Effector memory CD8-positive, alpha-beta T cell (primary cell): ENCODE measurements around the gene FBXO17.
A peak's percentile ranks its signal among the peaks of the same experiment; 100 is the strongest.

ENCODE experiments used
- ATAC-seq: fragments of 150-1000 bp; cut with Tn5 transposase; replicated peaks from 2 replicates; pipeline ENCODE4 v1.10.0; 2021; ENCODE audit warnings: mild to moderate bottlenecking, moderate library complexity
- DNase-seq, 3 experiments: peaks; one replicate each; pipeline ENCODE4 v3.0.0; 2021
- H3K27ac Mint-ChIP-seq, 2 donors: one replicate each; pipeline ENCODE4 v1.8.0; 2022; ENCODE audit warnings: mild to moderate bottlenecking in 2 of 2, mixed read lengths in 2 of 2, moderate library complexity in 2 of 2
- H3K27me3 Mint-ChIP-seq, 2 donors: one replicate each; pipeline ENCODE4 v1.8.0; 2022; ENCODE audit warnings: mixed read lengths in 2 of 2
- H3K36me3 Mint-ChIP-seq: one replicate; pipeline ENCODE4 v1.8.0; 2022; ENCODE audit warnings: mild to moderate bottlenecking, moderate library complexity, mixed read lengths; ENCODE audit not compliant: insufficient read depth
- H3K4me1 Mint-ChIP-seq, 2 donors: one replicate each; pipeline ENCODE4 v1.8.0; 2022; ENCODE audit warnings: low read depth in 2 of 2, mixed read lengths in 2 of 2
- H3K4me3 Mint-ChIP-seq, 2 donors: one replicate each; pipeline ENCODE4 v1.8.0; 2022; ENCODE audit warnings: mild to moderate bottlenecking in 2 of 2, mixed read lengths in 2 of 2, moderate library complexity in 2 of 2
- H3K9me3 Mint-ChIP-seq, 2 donors: one replicate each; pipeline ENCODE4 v1.8.0; 2022; ENCODE audit warnings: mixed read lengths in 2 of 2

Gene FBXO17

DNA sequence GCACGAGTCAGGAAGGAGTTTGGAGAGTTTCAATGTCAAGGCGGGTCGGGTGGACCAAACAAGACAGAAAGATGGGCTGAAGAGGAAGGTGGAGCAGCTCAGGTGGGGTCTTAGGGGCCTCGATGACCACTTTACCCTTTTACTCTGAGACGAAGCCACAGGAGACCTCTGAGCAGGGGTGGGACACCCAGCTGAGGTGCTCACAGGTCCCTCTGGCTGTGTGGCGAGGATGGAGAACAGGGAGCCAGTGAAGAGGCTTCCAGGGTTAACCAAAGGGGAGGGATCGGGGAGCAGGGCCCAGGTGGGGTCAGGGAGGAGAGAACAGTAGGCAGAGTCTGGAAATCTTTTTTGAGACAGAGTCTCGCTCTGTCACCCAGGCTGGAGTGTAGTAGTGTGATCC, 61.6 kb downstream of the FBXO17 start:
- peaks cover 0 to 2% of the 10 kb centered on the region in 2 donors for H3K4me1 Mint-ChIP-seq
- H3K9me3 Mint-ChIP-seq, result no peaks in the 10 kb centered on the region
- H3K27ac Mint-ChIP-seq, result peak overlapping the region in 1 of 2 donors; percentile 16
- DNase-seq (no peak), ATAC-seq (no peak)
- H3K4me3 Mint-ChIP-seq, result no peak overlapping the region
- peaks cover 4% of the 10 kb centered on the region for H3K36me3 Mint-ChIP-seq
- H3K27me3 Mint-ChIP-seq, result no peaks in the 10 kb centered on the region

DNA sequence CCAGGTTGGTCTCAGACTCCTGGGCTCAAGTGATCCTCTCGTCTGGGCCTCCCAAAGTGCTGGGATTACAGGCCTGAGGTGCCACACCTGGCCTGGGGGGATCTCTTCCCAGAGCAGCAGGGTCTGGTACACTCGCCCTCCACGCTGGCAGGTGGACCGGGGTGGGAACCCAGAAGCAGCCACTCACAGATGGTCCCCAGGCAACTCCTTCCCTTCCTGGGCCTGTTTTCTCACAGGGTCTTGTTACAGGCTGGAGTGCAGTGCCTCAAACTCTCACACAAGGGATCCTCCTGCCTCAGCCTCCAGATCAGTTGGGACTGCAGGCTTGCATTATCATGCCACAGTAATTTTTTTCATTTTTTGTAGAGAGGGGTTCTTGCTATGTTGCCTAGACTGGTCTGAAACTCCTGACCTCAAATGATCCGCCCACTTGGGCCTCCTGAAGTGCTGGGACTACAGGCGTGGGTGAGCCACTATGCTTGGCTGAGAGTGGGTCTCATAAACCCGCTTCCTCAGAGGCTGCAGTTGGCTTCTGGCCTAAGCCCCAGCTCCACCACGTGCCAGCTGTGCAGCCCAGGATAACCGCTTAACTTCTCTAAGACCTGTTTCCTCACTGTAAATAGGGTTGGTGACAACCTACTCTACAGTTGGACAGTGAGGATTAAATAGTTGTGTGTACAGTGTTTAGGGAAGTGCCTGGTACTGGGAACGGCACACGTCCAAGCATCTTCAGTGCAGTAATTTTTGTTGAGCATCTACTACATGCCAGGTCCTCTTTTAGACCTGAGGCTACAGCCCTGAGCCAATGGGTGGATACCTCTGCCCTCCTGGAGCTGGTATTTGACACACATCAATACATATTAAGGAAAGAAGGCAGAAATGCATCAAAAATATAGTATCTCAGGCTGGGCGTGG, 62.7 kb downstream of the FBXO17 start:
- H3K36me3 Mint-ChIP-seq, result peaks cover 15% of the 10 kb centered on the region
- no peak for ATAC-seq
- H3K4me3 Mint-ChIP-seq, result no peak overlapping the region
- H3K27me3 Mint-ChIP-seq, result no peaks in the 10 kb centered on the region
- H3K9me3 Mint-ChIP-seq, result no peaks in the 10 kb centered on the region
- H3K4me1 Mint-ChIP-seq, result peaks cover 0 to 3% of the 10 kb centered on the region in 2 donors
- no peak for DNase-seq
- H3K27ac Mint-ChIP-seq, result peak overlapping the region; percentile 11 to 16

DNA sequence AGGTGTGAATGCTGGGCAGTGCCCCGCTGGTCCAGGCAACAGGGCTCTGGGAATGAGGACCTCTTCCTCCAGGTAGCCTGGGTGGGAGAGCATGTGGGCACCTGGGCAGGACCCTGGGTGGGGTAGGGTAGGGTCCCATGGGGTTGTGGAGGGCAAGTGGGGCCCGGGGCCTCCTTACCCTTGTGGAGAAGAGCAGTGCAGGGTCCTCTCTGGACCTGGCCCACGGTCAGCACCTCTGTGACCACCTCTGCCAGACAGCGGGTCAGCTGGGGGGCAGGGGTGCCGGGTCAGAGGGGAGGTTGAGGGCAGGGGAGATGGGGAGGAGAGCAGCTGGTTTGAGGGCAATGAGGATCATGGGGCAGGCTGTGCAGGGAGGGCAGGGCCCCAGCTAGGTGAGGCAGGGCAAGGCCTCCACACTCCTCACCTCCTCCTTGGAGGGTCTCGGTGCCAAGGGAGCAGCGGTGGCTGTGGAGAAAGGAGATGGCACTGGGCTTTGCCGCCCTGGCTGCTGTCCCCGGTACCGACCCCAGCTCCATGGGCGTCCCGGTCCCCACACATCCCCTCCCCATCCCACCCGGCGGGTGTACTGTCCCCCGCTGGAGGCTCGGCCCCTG, 64.0 kb downstream of the FBXO17 start:
- no peak overlapping the region for H3K4me3 Mint-ChIP-seq
- no peak for DNase-seq
- H3K27ac Mint-ChIP-seq, result no peak overlapping the region
- peaks cover 0 to 3% of the 10 kb centered on the region in 2 donors for H3K4me1 Mint-ChIP-seq
- peaks cover 28% of the 10 kb centered on the region for H3K36me3 Mint-ChIP-seq
- no peaks in the 10 kb centered on the region for H3K9me3 Mint-ChIP-seq
- no peaks in the 10 kb centered on the region for H3K27me3 Mint-ChIP-seq
- no peak for ATAC-seq

DNA sequence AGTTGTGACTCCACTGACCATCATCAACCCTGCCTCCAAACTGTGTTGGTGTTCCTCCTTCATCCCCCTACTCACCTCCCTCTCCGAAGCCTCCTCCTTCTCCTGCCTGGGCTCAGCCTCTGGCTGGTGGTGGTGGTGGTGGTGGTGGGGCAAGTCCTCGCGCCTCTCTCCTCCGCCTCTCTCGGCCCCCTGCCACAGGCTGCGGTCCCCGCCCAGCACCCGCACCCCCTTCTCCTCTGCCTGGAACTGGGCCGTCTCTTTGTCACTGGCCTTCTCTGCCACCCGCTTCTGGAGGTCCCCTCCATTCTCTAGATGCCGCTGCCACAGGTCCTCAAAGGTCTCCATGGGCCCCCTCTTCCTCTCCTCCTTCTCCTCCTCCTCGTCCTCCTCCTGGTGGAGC, 65.1 kb downstream of the FBXO17 start:
- Mint-ChIP-seq H3K27ac (peak overlapping the region in 1 of 2 donors; percentile 30), H3K4me1 (peaks cover 0 to 3% of the 10 kb centered on the region in 2 donors)

DNA sequence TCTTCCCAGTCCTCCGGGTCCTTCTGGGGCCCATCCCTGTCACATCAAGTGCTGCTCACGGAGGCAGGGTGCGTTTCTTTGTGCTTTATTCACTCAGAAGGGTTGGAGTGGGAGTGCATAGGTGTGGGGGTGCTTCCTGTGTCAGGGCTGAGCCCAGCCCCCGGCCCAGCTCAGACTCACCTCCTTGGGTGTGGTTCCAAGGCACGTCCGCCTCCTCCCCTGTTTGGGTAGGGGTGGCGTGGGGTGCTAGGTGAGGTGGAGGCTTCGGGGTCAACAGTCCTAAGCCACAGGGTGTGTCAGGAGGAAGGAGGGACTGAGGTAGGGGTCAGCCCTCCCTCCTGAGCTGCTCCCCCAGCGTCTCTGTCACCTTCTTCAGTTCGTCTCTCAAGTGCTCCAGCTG, 66.6 kb downstream of the FBXO17 start:
- no peaks in the 10 kb centered on the region for H3K27me3 Mint-ChIP-seq
- H3K9me3 Mint-ChIP-seq, result no peaks in the 10 kb centered on the region
- peak overlapping the region in 1 of 2 donors; percentile 60 for H3K27ac Mint-ChIP-seq
- peaks cover 6 to 8% of the 10 kb centered on the region in 2 donors for H3K4me1 Mint-ChIP-seq
- peak; percentile 39 for ATAC-seq
- peaks cover 50% of the 10 kb centered on the region for H3K36me3 Mint-ChIP-seq
- DNase-seq, result no peak
- no peak overlapping the region for H3K4me3 Mint-ChIP-seq

More for the DNA sequence above, 65.1 kb downstream of the FBXO17 start:
- Mint-ChIP-seq H3K27me3 (no peaks in the 10 kb centered on the region), H3K9me3 (no peaks in the 10 kb centered on the region), H3K4me3 (no peak overlapping the region), H3K36me3 (peaks cover 38% of the 10 kb centered on the region)
- DNase-seq (no peak), ATAC-seq (no peak)

DNA sequence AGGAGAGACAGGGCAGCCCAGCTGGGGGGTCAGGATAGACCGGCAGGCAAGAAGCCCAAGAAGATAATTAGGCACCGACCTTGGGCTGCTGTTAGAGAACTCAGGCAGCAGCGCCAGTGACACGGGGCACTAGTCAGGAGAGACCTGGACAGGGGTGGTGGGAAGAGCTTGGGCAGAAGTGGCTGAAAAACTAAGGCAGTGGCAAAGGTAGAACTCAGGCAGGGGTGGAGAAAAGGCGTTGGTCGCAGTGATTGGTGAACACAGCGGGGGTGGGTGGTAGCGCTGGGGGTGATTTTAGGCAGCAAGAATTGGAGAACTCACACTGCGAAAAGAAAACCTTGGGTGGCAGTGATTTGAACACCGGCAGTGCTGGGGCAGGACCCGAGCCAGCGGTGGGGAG, 67.9 kb downstream of the FBXO17 start:
- H3K4me1 Mint-ChIP-seq, result peaks cover 10% of the 10 kb centered on the region in 2 donors
- DNase-seq (no peak), ATAC-seq (no peak)
- H3K36me3 Mint-ChIP-seq, result peaks cover 54% of the 10 kb centered on the region
- no peaks in the 10 kb centered on the region for H3K9me3 Mint-ChIP-seq
- H3K4me3 Mint-ChIP-seq, result peak overlapping the region in 1 of 2 donors; percentile 27
- no peaks in the 10 kb centered on the region for H3K27me3 Mint-ChIP-seq
- H3K27ac Mint-ChIP-seq, result peak overlapping the region; percentile 23 to 60

DNA sequence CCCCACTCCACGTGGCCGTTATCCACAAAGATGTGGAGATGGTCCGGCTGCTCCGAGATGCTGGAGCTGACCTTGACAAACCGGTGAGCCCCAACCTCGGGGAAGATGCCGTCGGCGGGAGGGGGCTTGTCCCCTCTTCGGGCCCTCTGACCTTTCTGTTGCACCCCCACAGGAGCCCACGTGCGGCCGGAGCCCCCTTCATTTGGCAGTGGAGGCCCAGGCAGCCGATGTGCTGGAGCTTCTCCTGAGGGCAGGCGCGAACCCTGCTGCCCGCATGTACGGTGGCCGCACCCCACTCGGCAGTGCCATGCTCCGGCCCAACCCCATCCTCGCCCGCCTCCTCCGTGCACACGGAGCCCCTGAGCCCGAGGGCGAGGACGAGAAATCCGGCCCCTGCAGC, 68.3 kb downstream of the FBXO17 start:
- no peaks in the 10 kb centered on the region for H3K9me3 Mint-ChIP-seq
- H3K4me1 Mint-ChIP-seq, result peaks cover 10% of the 10 kb centered on the region in 2 donors
- H3K27me3 Mint-ChIP-seq, result no peaks in the 10 kb centered on the region
- H3K4me3 Mint-ChIP-seq, result no peak overlapping the region
- peak overlapping the region; percentile 23 to 60 for H3K27ac Mint-ChIP-seq
- DNase-seq (no peak), ATAC-seq (no peak)
- peaks cover 54% of the 10 kb centered on the region for H3K36me3 Mint-ChIP-seq

DNA sequence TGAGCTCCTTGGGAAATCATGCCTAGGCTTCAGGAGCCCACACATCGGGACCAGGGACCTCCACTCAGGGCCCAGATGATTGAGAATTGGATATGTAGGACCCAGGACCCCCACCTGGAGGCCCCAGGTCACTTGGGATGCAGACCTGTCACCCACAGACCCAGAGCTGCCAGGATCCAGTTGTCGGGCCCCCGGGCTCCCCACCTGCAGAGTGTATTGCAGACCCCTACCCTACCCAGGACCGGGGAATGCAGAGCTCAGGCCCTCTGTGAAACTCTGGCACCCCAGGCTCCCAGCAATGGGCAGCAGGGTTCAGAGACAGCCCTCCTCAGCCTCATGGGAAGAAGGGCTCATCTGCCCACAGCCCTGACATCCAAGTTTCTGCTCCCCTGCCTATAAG, 69.9 kb downstream of the FBXO17 start:
- ATAC-seq (no peak), DNase-seq (no peak)
- H3K4me1 Mint-ChIP-seq, result peaks cover 14% of the 10 kb centered on the region in 2 donors
- H3K27ac Mint-ChIP-seq, result no peak overlapping the region
- no peaks in the 10 kb centered on the region for H3K27me3 Mint-ChIP-seq
- H3K36me3 Mint-ChIP-seq, result peaks cover 54% of the 10 kb centered on the region
- no peaks in the 10 kb centered on the region for H3K9me3 Mint-ChIP-seq
- H3K4me3 Mint-ChIP-seq, result peak overlapping the region in 1 of 2 donors; percentile 45

DNA sequence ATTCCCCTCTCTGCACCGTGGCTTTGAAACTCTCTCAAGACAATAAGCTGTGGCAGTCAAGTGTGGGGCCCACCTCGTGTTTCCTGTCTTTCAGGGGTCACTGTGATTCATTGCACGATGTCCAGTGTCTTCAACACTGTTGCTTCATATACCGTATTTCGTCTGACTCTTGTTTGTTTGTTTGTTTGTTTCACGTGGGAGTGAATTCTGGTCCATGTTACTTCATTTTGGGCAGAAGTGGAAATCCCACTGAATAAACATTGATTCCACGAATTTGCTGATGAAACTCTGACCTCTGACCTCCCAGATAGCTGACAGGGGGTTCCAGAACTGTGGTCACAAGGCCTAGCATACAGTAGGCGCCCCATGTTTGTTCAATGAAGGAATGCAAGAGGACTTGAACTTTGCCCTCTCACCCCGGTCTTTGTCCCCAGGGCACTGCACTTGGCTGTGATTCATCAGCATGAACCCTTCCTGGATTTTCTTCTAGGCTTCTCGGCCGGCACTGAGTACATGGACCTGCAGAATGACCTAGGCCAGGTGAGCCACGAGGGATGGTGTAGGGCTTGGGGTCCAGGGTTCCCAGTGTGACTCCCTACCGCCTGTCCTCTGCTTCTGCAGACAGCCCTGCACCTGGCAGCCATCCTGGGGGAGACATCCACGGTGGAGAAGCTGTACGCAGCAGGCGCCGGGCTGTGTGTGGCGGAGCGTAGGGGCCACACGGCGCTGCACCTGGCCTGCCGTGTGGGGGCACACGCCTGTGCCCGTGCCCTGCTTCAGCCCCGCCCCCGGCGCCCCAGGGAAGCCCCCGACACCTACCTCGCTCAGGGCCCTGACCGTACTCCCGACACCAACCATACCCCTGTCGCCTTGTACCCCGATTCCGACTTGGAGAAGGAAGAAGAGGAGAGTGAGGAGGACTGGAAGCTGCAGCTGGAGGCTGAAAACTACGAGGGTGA, 70.7 kb downstream of the FBXO17 start:
- Mint-ChIP-seq H3K9me3 (no peaks in the 10 kb centered on the region), H3K27me3 (no peaks in the 10 kb centered on the region), H3K4me1 (peaks cover 18% of the 10 kb centered on the region in 2 donors), H3K36me3 (peaks cover 57% of the 10 kb centered on the region), H3K4me3 (peak overlapping the region in 1 of 2 donors; percentile 45), H3K27ac (no peak overlapping the region)
- ATAC-seq (no peak), DNase-seq (no peak)

DNA sequence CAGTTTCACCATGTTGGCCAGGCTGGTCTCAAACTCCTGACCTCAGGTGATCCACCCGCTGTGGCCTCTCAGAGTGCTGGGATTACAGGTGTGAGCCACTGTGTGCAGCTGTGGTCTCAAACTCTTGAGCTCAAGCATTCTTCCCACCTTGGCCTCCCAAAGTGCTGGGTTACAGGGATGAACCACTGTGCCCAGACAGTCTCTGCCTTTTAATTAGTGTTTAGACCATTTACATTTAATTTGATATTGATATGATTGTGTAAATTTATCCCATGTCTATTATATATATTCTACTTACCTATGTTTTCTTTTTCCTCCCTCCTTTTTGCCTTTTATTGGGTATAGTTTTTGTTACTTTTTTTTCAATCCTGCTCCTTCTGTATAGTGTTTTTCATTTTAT, 73.9 kb downstream of the FBXO17 start:
- Mint-ChIP-seq H3K27ac (peak overlapping the region in 1 of 2 donors; percentile 100), H3K27me3 (no peaks in the 10 kb centered on the region), H3K36me3 (peaks cover 45% of the 10 kb centered on the region), H3K4me1 (peaks cover 32 to 39% of the 10 kb centered on the region in 2 donors), H3K9me3 (no peaks in the 10 kb centered on the region), H3K4me3 (peak overlapping the region; percentile 62 to 91)
- no peak for DNase-seq
- no peak for ATAC-seq

DNA sequence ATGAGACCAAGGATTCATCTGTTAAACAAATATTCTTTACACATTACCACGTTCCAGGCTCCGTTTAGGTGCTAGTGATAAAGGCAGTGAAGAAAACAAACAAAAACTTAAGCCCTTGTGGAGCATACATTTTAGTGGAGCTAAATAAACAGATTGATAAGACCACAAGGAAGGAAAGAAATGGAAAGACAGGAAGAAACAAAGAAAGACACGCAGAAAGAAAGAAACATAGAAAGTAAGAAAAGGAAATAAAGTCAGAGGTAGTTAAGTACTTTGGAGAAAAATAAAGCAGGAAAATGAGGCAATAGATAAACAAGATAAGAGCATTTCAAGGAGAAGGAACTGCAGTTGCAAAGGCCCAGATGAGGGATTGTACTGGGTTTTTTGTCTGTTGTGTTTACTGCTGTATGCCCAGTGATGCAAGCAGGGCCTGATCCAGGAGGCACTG, 74.8 kb downstream of the FBXO17 start:
- no peaks in the 10 kb centered on the region for H3K27me3 Mint-ChIP-seq
- no peak for DNase-seq
- H3K36me3 Mint-ChIP-seq, result peaks cover 36% of the 10 kb centered on the region
- peaks cover 33 to 41% of the 10 kb centered on the region in 2 donors for H3K4me1 Mint-ChIP-seq
- ATAC-seq, result no peak
- no peaks in the 10 kb centered on the region for H3K9me3 Mint-ChIP-seq
- peak overlapping the region; percentile 99 to 100 for H3K27ac Mint-ChIP-seq
- peak overlapping the region; percentile 91 to 96 for H3K4me3 Mint-ChIP-seq

DNA sequence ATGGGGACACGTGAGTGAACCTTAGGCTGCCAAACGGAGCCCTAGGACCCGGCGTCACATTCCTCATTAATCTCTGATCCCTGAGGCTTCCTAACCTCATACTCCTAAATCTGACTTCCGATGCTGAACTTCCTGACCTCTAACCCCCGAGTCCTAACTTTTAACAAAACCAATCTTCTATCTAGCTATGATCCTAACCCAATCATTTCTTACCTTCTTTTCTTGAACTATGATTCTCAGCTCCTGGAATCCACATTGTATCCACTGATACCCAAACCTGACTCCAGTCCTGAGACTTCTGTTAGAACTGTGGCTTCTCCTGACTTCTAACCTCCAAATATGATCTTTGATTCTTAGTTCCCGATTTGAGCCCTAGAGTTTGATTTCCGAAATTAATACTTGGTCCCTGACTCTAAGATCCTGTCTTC, 75.3 kb downstream of the FBXO17 start:
- DNase-seq, result no peak

More for the DNA sequence above, 75.3 kb downstream of the FBXO17 start:
- peaks cover 32% of the 10 kb centered on the region for H3K36me3 Mint-ChIP-seq
- peak overlapping the region; percentile 99 to 100 for H3K27ac Mint-ChIP-seq
- peaks cover 36 to 42% of the 10 kb centered on the region in 2 donors for H3K4me1 Mint-ChIP-seq
- no peaks in the 10 kb centered on the region for H3K9me3 Mint-ChIP-seq
- no peak for ATAC-seq
- H3K27me3 Mint-ChIP-seq, result no peaks in the 10 kb centered on the region
- H3K4me3 Mint-ChIP-seq, result peak overlapping the region; percentile 91 to 96
